Measurements from ENCODE around the gene UBE2L6. TPM values are rescaled to one million over a fixed set of nuclear protein-coding genes. Genes with fewer than 3 reads are reported as not detected.

Gene UBE2L6
- total RNA-seq, result 19.6 and 29.1 TPM in 2 replicates

GRCh38 chr11:57567515-57568329, at the start of gene UBE2L6:
UBE2L6 (minus strand) TSS chr11:57567672; CDS start chr11:57567611, 61 bp downstream.

GRCh38 chr11:57597461-57597915, 30.0 kb upstream of the UBE2L6 start, which contains the start of gene SERPING1:
SERPING1 (plus strand) TSS chr11:57597685; CDS start chr11:57598271, 586 bp downstream.

GRCh38 chr11:57536947-57537619, 30.4 kb downstream of the UBE2L6 start, which contains the start of gene SMTNL1:
SMTNL1 (plus strand) TSS chr11:57537595; CDS start chr11:57542643, 5,048 bp downstream.

GRCh38 chr11:57530596-57531507, 36.6 kb downstream of the UBE2L6 start, which contains the start of gene TIMM10:
TIMM10 (minus strand) TSS chr11:57530754; CDS start chr11:57530189, 565 bp downstream.

GRCh38 chr11:57515332-57516060, 52.0 kb downstream of the UBE2L6 start, which contains the start of gene SLC43A1:
SLC43A1 (minus strand) TSS chr11:57515702; CDS start chr11:57514111, 1,591 bp downstream.

Small RNAs within 50 kb of the gene (small RNA-seq; reads per million reads assigned to genes)
- gene RN7SL605P, result not detected

Other genes with a start within 250 kb of the UBE2L6 start
- 64.3 and 75.8 TPM in 2 replicates for gene TNKS1BP1, start 242.7 kb downstream of the UBE2L6 start, total RNA-seq
- gene SSRP1, start 231.8 kb downstream of the UBE2L6 start, total RNA-seq, result 83.9 and 99.4 TPM in 2 replicates
- not detected in 2 replicates for gene P2RX3, start 229.3 kb downstream of the UBE2L6 start, total RNA-seq
- not detected in 2 replicates for gene PRG3, start 186.5 kb downstream of the UBE2L6 start, total RNA-seq
- gene PRG2, start 177.0 kb downstream of the UBE2L6 start, total RNA-seq, result not detected in 2 replicates
- 107 and 123 TPM in 2 replicates for gene SLC43A3, start 140.6 kb downstream of the UBE2L6 start, total RNA-seq
- gene RTN4RL2, start 107.1 kb downstream of the UBE2L6 start, total RNA-seq, result under 0.01 and 0.19 TPM in 2 replicates
- 10.7 and 13.1 TPM in 2 replicates for gene SLC43A1, start 52.0 kb downstream of the UBE2L6 start, total RNA-seq
- 31.0 and 40.9 TPM in 2 replicates for gene TIMM10, start 36.9 kb downstream of the UBE2L6 start, total RNA-seq
- gene SMTNL1, start 30.1 kb downstream of the UBE2L6 start, total RNA-seq, result not detected in 2 replicates
- not detected in 2 replicates for gene SERPING1, start 30.0 kb upstream of the UBE2L6 start, total RNA-seq
- under 0.01 and 0.29 TPM in 2 replicates for gene YPEL4, start 82.2 kb upstream of the UBE2L6 start, total RNA-seq
- 20.6 and 23.5 TPM in 2 replicates for gene CLP1, start 90.1 kb upstream of the UBE2L6 start, total RNA-seq
- 62.7 and 67.0 TPM in 2 replicates for gene ZDHHC5, start 100.4 kb upstream of the UBE2L6 start, total RNA-seq
- gene MED19, start 144.5 kb upstream of the UBE2L6 start, total RNA-seq, result 18.2 and 23.5 TPM in 2 replicates
- gene TMX2, start 144.9 kb upstream of the UBE2L6 start, total RNA-seq, result 61.1 and 66.9 TPM in 2 replicates
- gene SELENOH, start 173.8 kb upstream of the UBE2L6 start, total RNA-seq, result 84.6 and 99.4 TPM in 2 replicates
- gene BTBD18, start 184.1 kb upstream of the UBE2L6 start, total RNA-seq, result not detected in 2 replicates
- gene CTNND1, start 194.1 kb upstream of the UBE2L6 start, total RNA-seq, result 292 TPM in 2 replicates

All from vein endothelial cell (primary cell).